Nephron (organoid): ENCODE data around the gene FBXO48.
A peak's percentile ranks its signal among the peaks of the same experiment; 100 is the strongest.

Experiments
- H3K27ac Mint-ChIP-seq, 3 experiments: 2 replicates each; pipeline ENCODE4 v1.8.0; 2020; ENCODE audit warnings: mixed read lengths in 3 of 3, mild to moderate bottlenecking in 2 of 3, moderate library complexity in 1 of 3
- H3K27me3 Mint-ChIP-seq: 2 replicates; pipeline ENCODE4 v1.8.0; 2021; ENCODE audit warnings: low read depth, mild to moderate bottlenecking, moderate library complexity, mixed read lengths
- H3K36me3 Mint-ChIP-seq: 2 replicates; pipeline ENCODE4 v1.8.0; 2020; ENCODE audit warnings: low read depth, mixed read lengths
- H3K4me1 Mint-ChIP-seq: 2 replicates; pipeline ENCODE4 v1.8.0; 2020; ENCODE audit warnings: mixed read lengths
- H3K4me3 Mint-ChIP-seq, 3 experiments: 2 replicates each; pipeline ENCODE4 v1.8.0; 2020; ENCODE audit warnings: mild to moderate bottlenecking in 3 of 3, mixed read lengths in 3 of 3, moderate library complexity in 2 of 3
- H3K9me3 Mint-ChIP-seq: 2 replicates; pipeline ENCODE4 v1.8.0; 2020; ENCODE audit warnings: mixed read lengths
- CTCF ChIP-seq, 3 experiments: fragments of 200-600 bp; sonication (generic); IDR thresholded peaks; one replicate each; pipeline ENCODE4 v1.5.0; 2021; ENCODE audit warnings: antibody characterized with exemption in 3 of 3; ENCODE audit not compliant: unreplicated experiment in 3 of 3

Gene FBXO48

DNA sequence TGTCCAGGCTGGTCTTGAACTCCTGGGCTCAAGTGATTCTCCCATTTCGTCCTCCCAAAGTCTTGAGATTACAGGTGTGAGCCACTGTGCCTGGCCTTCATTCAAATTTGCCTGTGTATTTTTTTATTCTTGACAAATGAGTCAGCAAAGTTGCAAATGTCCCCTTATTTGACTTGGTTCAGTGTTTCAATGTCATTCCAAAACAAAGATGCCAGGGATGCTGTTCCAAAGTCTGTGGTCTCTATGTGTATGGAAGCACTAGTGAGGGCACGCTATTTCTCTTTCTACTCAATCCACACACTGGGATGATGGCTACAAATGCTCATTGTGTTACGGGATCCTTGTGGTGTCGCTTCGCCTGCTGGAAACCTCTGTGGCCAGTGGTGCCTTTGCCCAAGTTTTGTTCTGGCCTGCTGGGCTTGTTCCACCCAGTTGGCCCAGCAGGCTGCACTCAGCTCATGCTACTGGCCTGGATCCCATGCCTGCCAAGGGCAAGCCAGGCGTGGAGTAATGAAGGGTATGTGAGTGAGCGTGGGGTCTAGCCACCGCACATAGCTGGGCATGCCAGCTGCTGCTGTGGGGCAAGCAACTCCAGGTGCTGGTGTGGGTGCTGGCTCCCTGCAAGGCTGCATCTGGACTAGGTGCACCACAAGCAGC, 35.6 kb downstream of the FBXO48 start:
- H3K27me3 Mint-ChIP-seq, result no peaks in the 10 kb centered on the region
- H3K9me3 Mint-ChIP-seq, result no peaks in the 10 kb centered on the region
- no peak for TF ChIP-seq CTCF (IDR thresholded peaks at IDR 0.05; ENCODE audit: unreplicated experiment in 3 of 3)
- H3K4me3 Mint-ChIP-seq, result no peak overlapping the region
- no peak overlapping the region for H3K27ac Mint-ChIP-seq
- no peaks in the 10 kb centered on the region for H3K36me3 Mint-ChIP-seq
- peaks cover 33% of the 10 kb centered on the region for H3K4me1 Mint-ChIP-seq

GRCh38 chr2:68429311-68429826, 37.7 kb downstream of the FBXO48 start:
- no peaks in the 10 kb centered on the region for H3K9me3 Mint-ChIP-seq

GRCh38 chr2:68428746-68429145, 38.3 kb downstream of the FBXO48 start:
- TF ChIP-seq CTCF (IDR thresholded peaks at IDR 0.05; ENCODE audit: unreplicated experiment in 3 of 3), result no peak
- no peaks in the 10 kb centered on the region for H3K36me3 Mint-ChIP-seq
- peak overlapping the region; percentile 0 to 80 (median 9) for H3K27ac Mint-ChIP-seq
- no peaks in the 10 kb centered on the region for H3K9me3 Mint-ChIP-seq
- no peaks in the 10 kb centered on the region for H3K27me3 Mint-ChIP-seq
- H3K4me3 Mint-ChIP-seq, result no peak overlapping the region
- H3K4me1 Mint-ChIP-seq, result peaks cover 19% of the 10 kb centered on the region

More at GRCh38 chr2:68429311-68429826, 37.7 kb downstream of the FBXO48 start:
- TF ChIP-seq CTCF (IDR thresholded peaks at IDR 0.05; ENCODE audit: unreplicated experiment in 3 of 3), result no peak
- Mint-ChIP-seq H3K4me1 (peaks cover 19% of the 10 kb centered on the region), H3K36me3 (no peaks in the 10 kb centered on the region), H3K4me3 (no peak overlapping the region), H3K27ac (peak overlapping the region in 1 of 3 experiments; percentile 80), H3K27me3 (no peaks in the 10 kb centered on the region)

DNA sequence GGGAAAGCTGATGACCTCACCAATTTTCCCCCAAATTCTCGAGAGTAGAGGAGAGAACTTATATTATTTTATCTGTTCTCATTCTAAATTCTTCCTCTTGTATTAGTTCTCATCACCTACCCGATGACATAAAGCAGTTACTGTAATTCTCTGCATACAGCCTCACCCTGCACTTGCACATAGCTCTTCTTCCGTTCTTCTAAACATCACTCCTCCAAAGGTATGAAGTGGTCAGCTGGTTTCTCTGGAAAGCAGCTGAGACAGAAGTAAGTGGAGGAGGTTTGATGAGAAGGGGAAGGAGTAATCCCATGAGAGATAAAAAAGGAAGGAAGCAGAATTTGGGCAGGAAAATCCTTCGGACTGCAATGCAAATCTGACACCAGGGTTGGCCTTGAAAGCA, 39.0 kb downstream of the FBXO48 start:
- Mint-ChIP-seq H3K9me3 (no peaks in the 10 kb centered on the region), H3K4me3 (no peak overlapping the region), H3K27me3 (no peaks in the 10 kb centered on the region), H3K36me3 (no peaks in the 10 kb centered on the region), H3K27ac (peak overlapping the region; percentile 0 to 80 (median 9)), H3K4me1 (peaks cover 19% of the 10 kb centered on the region)
- no peak for TF ChIP-seq CTCF (IDR thresholded peaks at IDR 0.05; ENCODE audit: unreplicated experiment in 3 of 3)

- peaks cover 19% of the 10 kb centered on the region for H3K4me1 Mint-ChIP-seq
- no peak overlapping the region for H3K4me3 Mint-ChIP-seq
- no peak for TF ChIP-seq CTCF (IDR thresholded peaks at IDR 0.05; ENCODE audit: unreplicated experiment in 3 of 3)
- H3K9me3 Mint-ChIP-seq, result no peaks in the 10 kb centered on the region
- H3K27ac Mint-ChIP-seq, result no peak overlapping the region
- H3K27me3 Mint-ChIP-seq, result no peaks in the 10 kb centered on the region
- H3K36me3 Mint-ChIP-seq, result no peaks in the 10 kb centered on the region
These were observed 40.1 kb downstream of the FBXO48 start for GRCh38 chr2:68426848-68427579.
